Measurements from ENCODE around the gene GPR39.

- TF ChIP-seq CTCF (IDR thresholded peaks at IDR 0.05; ENCODE audit: low read depth, low read length, poor library complexity, severe bottlenecking): no peak
- TF ChIP-seq EZH2phosphoT487 (IDR thresholded peaks at IDR 0.05; ENCODE audit: borderline replicate concordance, low read length): no peak
Observed at GRCh38 chr2:132691556-132691955, 275.0 kb downstream of the GPR39 start.
